Breast epithelium (tissue), 4 donors: ENCODE results near the gene PAK1. TPM values are rescaled to one million over a fixed set of nuclear protein-coding genes. Genes with fewer than 3 reads are reported as not detected.

Source experiments
- DNase-seq, 2 donors: peaks; one replicate each; pipeline ENCODE4 v3.0.0-alpha.2; 2019; ENCODE audit warnings: low spot score in 2 of 2
- H3K27ac ChIP-seq, 2 donors: fragments of 200-600 bp; sonication (generic) in 1 of 2; one replicate each; pipeline ENCODE4 v1.5.1; 2016 to 2019; ENCODE audit warnings: mild to moderate bottlenecking in 1 of 2
- H3K27me3 ChIP-seq, 2 donors: fragments of 200-600 bp; sonication (generic) in 1 of 2; one replicate each; pipeline versions ENCODE4 v1.5.1 to v1.6.0; 2017 to 2019; ENCODE audit warnings: control low read depth in 1 of 2, mild to moderate bottlenecking in 1 of 2
- H3K36me3 ChIP-seq: fragments of 200-600 bp; one replicate; pipeline ENCODE4 v1.5.1; 2019
- H3K4me1 ChIP-seq, 2 donors: fragments of 200-600 bp; sonication (generic); one replicate each; pipeline ENCODE4 v1.5.1; 2016 to 2019; ENCODE audit warnings: control low read depth in 1 of 2
- H3K4me3 ChIP-seq, 3 donors: fragments of 200-600 bp; sonication (generic); 1 replicate in 2 of 3; 2 replicates in 1 of 3; pipeline ENCODE4 v1.5.1; 2016 to 2019; ENCODE audit warnings: mild to moderate bottlenecking in 3 of 3, moderate library complexity in 2 of 3
- H3K9me3 ChIP-seq, 2 donors: fragments of 200-600 bp; sonication (generic) in 1 of 2; one replicate each; pipeline ENCODE4 v1.5.1; 2016 to 2019; ENCODE audit warnings: control low read depth in 1 of 2
- POLR2A ChIP-seq: fragments of 450-650 bp; IDR thresholded peaks from one replicate; pipeline ENCODE4 v1.6.1; 2016; ENCODE audit warnings: antibody characterized with exemption, mild to moderate bottlenecking, moderate library complexity
- POLR2AphosphoS5 ChIP-seq, 3 donors: sonication (generic); formaldehyde crosslinking; IDR thresholded peaks; one replicate each; pipeline ENCODE4 v1.6.1; 2017; ENCODE audit warnings: antibody characterized with exemption in 3 of 3
- intact Hi-C: fragments of 100-400 bp; cut with DNase I; formaldehyde crosslinking; loops from one replicate; pipeline ENCODE4 v1.15.1; 2023; ENCODE audit warnings: low total_unique reads
- total RNA-seq, 3 donors: library from RNA; depleted of rRNA; stranded (reverse); fragments of >200 nt; gene quantifications; one replicate each; pipeline ENCODE4 v1.1.0, GENCODE V29; 2016
- TF ChIP-seq, protein P1 (sequence below), 3 donors: fragments of 450-650 bp; IDR thresholded peaks; one replicate each; pipeline ENCODE4 v1.5.1; 2016 to 2017; ENCODE audit warnings: antibody characterized with exemption in 3 of 3, mild to moderate bottlenecking in 3 of 3, moderate library complexity in 3 of 3

PAK1 gene
- total RNA-seq, 3 donors from 2014 or later = 23.2 to 59.6 (median 42.6) TPM

- no peaks in the 10 kb centered on the region for H3K27me3 ChIP-seq
- no peaks in the 10 kb centered on the region for H3K4me1 ChIP-seq
- intact Hi-C loops = no loop called here
- no peak for DNase-seq
- no peaks in the 10 kb centered on the region for H3K9me3 ChIP-seq
- H3K27ac ChIP-seq = no peak overlapping the region
- no peaks in the 10 kb centered on the region for H3K36me3 ChIP-seq
- H3K4me3 ChIP-seq = no peak overlapping the region
- TF ChIP-seq, protein P1, sequence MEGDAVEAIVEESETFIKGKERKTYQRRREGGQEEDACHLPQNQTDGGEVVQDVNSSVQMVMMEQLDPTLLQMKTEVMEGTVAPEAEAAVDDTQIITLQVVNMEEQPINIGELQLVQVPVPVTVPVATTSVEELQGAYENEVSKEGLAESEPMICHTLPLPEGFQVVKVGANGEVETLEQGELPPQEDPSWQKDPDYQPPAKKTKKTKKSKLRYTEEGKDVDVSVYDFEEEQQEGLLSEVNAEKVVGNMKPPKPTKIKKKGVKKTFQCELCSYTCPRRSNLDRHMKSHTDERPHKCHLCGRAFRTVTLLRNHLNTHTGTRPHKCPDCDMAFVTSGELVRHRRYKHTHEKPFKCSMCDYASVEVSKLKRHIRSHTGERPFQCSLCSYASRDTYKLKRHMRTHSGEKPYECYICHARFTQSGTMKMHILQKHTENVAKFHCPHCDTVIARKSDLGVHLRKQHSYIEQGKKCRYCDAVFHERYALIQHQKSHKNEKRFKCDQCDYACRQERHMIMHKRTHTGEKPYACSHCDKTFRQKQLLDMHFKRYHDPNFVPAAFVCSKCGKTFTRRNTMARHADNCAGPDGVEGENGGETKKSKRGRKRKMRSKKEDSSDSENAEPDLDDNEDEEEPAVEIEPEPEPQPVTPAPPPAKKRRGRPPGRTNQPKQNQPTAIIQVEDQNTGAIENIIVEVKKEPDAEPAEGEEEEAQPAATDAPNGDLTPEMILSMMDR (IDR thresholded peaks at IDR 0.05) = no peak
- TF ChIP-seq POLR2A (no peak), POLR2AphosphoS5 (IDR thresholded peaks at IDR 0.05) (no peak)
These were observed 36.2 kb upstream of the PAK1 start for GRCh38 chr11:77510095-77510494.

GRCh38 chr11:77508019-77508418 lies 34.1 kb upstream of the PAK1 start:
- Histone ChIP-seq H3K4me3 (no peak overlapping the region), H3K27me3 (no peaks in the 10 kb centered on the region), H3K9me3 (no peaks in the 10 kb centered on the region), H3K36me3 (no peaks in the 10 kb centered on the region), H3K27ac (no peak overlapping the region), H3K4me1 (no peaks in the 10 kb centered on the region)
- TF ChIP-seq POLR2A (no peak), POLR2AphosphoS5 (IDR thresholded peaks at IDR 0.05) (no peak)
- TF ChIP-seq, protein P1 (IDR thresholded peaks at IDR 0.05) = no peak
- intact Hi-C loops = no loop called here
- no peak for DNase-seq

DNA sequence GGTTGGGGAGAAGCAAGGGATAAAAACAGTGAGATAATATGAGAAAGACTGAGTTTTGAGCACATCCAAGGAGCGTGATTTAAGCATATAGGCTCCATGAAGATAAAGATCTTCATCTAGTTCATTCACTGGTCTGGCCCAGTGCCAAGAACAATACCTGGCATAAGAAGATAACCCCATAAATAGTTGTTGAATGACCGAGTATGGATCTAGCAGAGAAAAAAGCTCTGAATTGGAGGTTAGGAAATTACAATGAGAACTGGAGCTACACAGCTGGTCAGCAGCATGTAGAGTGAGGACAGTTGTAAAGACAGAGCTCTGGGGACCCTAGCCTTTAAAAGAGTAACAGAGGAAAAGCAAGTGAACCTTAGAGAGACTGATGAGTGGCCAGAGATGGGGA lies 33.0 kb upstream of the PAK1 start:
- no peak for TF ChIP-seq POLR2AphosphoS5 (IDR thresholded peaks at IDR 0.05)
- Histone ChIP-seq H3K27me3 (no peaks in the 10 kb centered on the region), H3K4me3 (no peak overlapping the region), H3K9me3 (no peaks in the 10 kb centered on the region), H3K4me1 (no peaks in the 10 kb centered on the region), H3K27ac (no peak overlapping the region), H3K36me3 (no peaks in the 10 kb centered on the region)
- no peak for DNase-seq
- intact Hi-C loops = no loop called here

- Histone ChIP-seq H3K36me3 (no peaks in the 10 kb centered on the region), H3K27me3 (no peaks in the 10 kb centered on the region), H3K27ac (no peak overlapping the region), H3K4me1 (no peaks in the 10 kb centered on the region), H3K9me3 (no peaks in the 10 kb centered on the region), H3K4me3 (no peak overlapping the region)
- no peak for DNase-seq
- no peak for TF ChIP-seq POLR2AphosphoS5 (IDR thresholded peaks at IDR 0.05)
- TF ChIP-seq, protein P1 (IDR thresholded peaks at IDR 0.05) = no peak
- TF ChIP-seq POLR2A = no peak
- intact Hi-C loops = no loop called here
These were observed 32.1 kb upstream of the PAK1 start for GRCh38 chr11:77505956-77506355.

DNA sequence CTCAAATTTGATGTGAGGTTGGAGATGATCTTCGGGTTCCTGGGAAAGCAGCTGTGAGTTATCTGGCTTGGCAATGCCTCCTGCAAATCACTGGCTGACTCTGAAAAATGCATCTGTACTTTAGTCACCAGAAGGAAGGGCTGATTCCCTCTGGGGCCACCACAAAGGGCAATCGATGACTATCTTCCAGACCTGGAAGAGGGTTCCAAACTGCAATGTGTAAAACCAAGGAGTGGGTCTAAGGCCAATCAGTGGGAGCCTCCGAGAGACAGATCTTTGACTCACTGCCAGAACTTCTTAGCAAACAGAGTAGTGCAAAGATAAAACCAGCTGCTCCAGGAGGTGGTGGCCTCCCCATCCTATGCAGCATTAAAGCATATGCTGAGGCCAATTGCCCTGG lies 29.1 kb upstream of the PAK1 start:
- no peaks in the 10 kb centered on the region for H3K4me1 ChIP-seq
- H3K36me3 ChIP-seq = no peaks in the 10 kb centered on the region
- TF ChIP-seq POLR2AphosphoS5 (IDR thresholded peaks at IDR 0.05) (no peak), POLR2A (no peak)
- TF ChIP-seq, protein P1 (IDR thresholded peaks at IDR 0.05) = no peak
- DNase-seq = no peak
- H3K9me3 ChIP-seq = no peaks in the 10 kb centered on the region
- H3K27me3 ChIP-seq = no peaks in the 10 kb centered on the region
- intact Hi-C loops = no loop called here
- H3K4me3 ChIP-seq = no peak overlapping the region
- no peak overlapping the region for H3K27ac ChIP-seq

GRCh38 chr11:77502346-77502905 lies 28.5 kb upstream of the PAK1 start:
- no peak for TF ChIP-seq POLR2A
- TF ChIP-seq POLR2AphosphoS5 (IDR thresholded peaks at IDR 0.05) = no peak
- TF ChIP-seq, protein P1 (IDR thresholded peaks at IDR 0.05) = no peak
- H3K27me3 ChIP-seq = no peaks in the 10 kb centered on the region
- no peak overlapping the region for H3K27ac ChIP-seq
- no peaks in the 10 kb centered on the region for H3K9me3 ChIP-seq
- no peaks in the 10 kb centered on the region for H3K4me1 ChIP-seq
- no peak overlapping the region for H3K4me3 ChIP-seq
- intact Hi-C loops = no loop called here
- H3K36me3 ChIP-seq = no peaks in the 10 kb centered on the region
- no peak for DNase-seq
